Brain microvascular endothelial cell (primary cell): Measurements from ENCODE around the gene SPINDOC.

Experiments used
- DNase-seq: peaks from one replicate; pipeline ENCODE4 v3.0.0-alpha.2; 2020
- H3K27ac ChIP-seq: fragments of 250-450 bp; sonication (Bioruptor Pico); 2 replicates; pipeline ENCODE4 v1.5.1; 2020; ENCODE audit warnings: mild to moderate bottlenecking, moderate library complexity
- H3K27me3 ChIP-seq: fragments of 250-450 bp; sonication (Bioruptor Pico); replicated peaks from 2 replicates; pipeline ENCODE4 v1.5.1; 2020; ENCODE audit warnings: mild to moderate bottlenecking
- H3K36me3 ChIP-seq: fragments of 250-450 bp; sonication (Bioruptor Pico); replicated peaks from 2 replicates; pipeline ENCODE4 v1.5.1; 2020; ENCODE audit warnings: mild to moderate bottlenecking
- H3K4me3 ChIP-seq: 2 replicates; pipeline ENCODE4 v1.5.1; 2011; ENCODE audit warnings: low read depth, mild to moderate bottlenecking, control low read depth, low read length, moderate library complexity
- in situ Hi-C: cut with HindIII; loops from 2 replicates; pipeline ENCODE4 v1.10.0; 2017; ENCODE audit warnings: low sequenced_read_pairs, low pct_ligation_motif_present
- TF ChIP-seq, protein P1 (sequence below): IDR thresholded peaks from 2 replicates; pipeline ENCODE4 v1.5.1; 2011; ENCODE audit warnings: low read depth, mild to moderate bottlenecking, moderate library complexity, low read length, control low read depth, inconsistent platforms; ENCODE audit errors: missing control alignments

SPINDOC gene

DNA sequence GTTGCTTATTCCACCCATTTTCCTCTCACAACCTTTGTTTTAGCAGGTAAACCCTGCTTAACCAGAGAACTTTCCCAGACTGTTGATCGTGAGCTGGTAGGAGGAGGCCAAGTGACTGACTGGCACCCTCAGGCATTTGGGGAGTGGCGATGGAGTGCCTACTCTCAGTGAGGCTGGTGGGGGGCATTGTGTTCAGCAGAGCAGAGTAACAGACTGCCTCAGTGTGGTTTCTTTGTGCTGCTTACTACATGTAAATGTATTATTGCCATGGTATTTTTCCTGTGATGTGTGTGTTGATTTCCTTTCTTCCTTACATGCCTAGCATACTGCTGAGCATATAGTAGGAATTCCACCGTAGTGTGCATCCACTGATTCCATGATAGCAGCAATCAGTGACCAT, 28.3 kb downstream of the SPINDOC start:
- in situ Hi-C loops, result loop anchor here (25.0 kb wide), 1 partner anchor 321 kb away; the partner anchor contains the start of gene MACROD1
- no peak overlapping the region for H3K27ac ChIP-seq
- peak overlapping the region; percentile 92 for H3K4me3 ChIP-seq
- DNase-seq, result no peak
- no peaks in the 10 kb centered on the region for H3K36me3 ChIP-seq
- no peaks in the 10 kb centered on the region for H3K27me3 ChIP-seq
- TF ChIP-seq, protein P1, sequence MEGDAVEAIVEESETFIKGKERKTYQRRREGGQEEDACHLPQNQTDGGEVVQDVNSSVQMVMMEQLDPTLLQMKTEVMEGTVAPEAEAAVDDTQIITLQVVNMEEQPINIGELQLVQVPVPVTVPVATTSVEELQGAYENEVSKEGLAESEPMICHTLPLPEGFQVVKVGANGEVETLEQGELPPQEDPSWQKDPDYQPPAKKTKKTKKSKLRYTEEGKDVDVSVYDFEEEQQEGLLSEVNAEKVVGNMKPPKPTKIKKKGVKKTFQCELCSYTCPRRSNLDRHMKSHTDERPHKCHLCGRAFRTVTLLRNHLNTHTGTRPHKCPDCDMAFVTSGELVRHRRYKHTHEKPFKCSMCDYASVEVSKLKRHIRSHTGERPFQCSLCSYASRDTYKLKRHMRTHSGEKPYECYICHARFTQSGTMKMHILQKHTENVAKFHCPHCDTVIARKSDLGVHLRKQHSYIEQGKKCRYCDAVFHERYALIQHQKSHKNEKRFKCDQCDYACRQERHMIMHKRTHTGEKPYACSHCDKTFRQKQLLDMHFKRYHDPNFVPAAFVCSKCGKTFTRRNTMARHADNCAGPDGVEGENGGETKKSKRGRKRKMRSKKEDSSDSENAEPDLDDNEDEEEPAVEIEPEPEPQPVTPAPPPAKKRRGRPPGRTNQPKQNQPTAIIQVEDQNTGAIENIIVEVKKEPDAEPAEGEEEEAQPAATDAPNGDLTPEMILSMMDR, result no peak

DNA sequence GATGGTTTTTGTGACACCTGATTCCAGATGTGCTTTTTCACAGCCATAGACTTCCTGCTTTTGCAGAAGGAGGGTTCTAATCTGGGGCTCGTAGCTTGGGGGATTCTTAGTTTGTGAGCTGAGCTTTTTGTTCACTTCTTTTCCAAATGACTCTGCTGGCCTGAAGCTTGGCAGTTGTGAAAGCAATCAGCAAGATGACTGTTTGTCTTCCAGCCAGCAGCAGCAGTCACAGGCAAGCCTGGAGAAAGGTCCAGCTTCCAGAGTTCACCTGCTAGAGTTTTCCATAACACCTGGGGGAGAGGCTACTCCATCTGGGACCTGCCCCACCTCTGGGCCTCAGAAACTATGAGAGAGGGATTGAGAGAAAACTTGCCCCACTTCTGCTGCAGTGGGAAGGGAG, 29.8 kb downstream of the SPINDOC start:
- in situ Hi-C loops, result loop anchor here (25.0 kb wide), 1 partner anchor 319 kb away; the partner anchor contains the start of gene MACROD1
- Histone ChIP-seq H3K4me3 (no peak overlapping the region), H3K27me3 (no peaks in the 10 kb centered on the region), H3K27ac (no peak overlapping the region), H3K36me3 (no peaks in the 10 kb centered on the region)
- DNase-seq, result no peak
- TF ChIP-seq, protein P1, result no peak

DNA sequence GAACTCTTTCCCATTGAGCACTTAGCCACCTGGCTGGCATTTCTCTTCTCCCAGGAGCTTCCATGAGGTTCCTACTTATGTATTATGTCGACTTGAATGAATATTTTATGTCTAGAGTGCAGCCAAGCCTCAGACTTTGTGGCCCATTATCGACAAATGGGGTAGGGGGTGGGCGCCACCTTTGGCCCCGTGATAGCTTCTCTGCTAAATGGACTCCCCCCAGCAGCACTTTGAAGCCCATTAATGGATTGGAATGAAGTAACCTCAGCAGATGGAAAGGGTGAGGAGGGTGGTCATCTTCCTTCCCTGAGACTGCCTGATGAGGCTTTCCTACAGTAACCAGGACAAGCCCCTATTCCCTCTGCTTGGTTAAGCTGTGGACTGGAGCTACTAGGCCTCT, 31.6 kb downstream of the SPINDOC start:
- H3K27me3 ChIP-seq, result no peaks in the 10 kb centered on the region
- in situ Hi-C loops, result loop anchor here (25.0 kb wide), 1 partner anchor 317 kb away; the partner anchor contains the start of gene MACROD1
- DNase-seq, result no peak
- H3K36me3 ChIP-seq, result no peaks in the 10 kb centered on the region
- no peak overlapping the region for H3K27ac ChIP-seq
- TF ChIP-seq, protein P1, result no peak
- no peak overlapping the region for H3K4me3 ChIP-seq

DNA sequence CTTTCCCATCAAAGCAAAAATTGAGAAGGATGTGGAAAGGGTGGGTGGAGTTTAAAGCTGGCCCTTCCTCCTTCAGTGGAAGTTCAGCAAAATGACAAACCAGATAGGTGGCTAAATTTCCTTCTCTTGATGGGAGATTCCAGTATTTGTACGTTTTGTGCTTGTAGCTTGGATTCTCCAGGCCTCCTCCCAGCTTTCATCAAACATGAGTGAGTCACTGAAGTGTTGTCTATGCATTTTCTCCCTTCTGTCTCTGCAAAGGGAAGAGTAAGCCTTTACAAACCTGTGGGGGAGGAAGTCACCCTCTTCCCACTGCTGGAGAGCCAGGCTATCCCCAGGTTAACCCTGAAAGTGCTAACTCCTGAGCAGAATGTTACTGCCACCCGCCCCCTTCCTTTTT, 32.0 kb downstream of the SPINDOC start:
- in situ Hi-C loops, result loop anchor here (25.0 kb wide), 1 partner anchor 317 kb away; the partner anchor contains the start of gene MACROD1
- peak; percentile 59 for DNase-seq
- TF ChIP-seq, protein P1, result no peak
- Histone ChIP-seq H3K36me3 (no peaks in the 10 kb centered on the region), H3K27me3 (no peaks in the 10 kb centered on the region), H3K4me3 (no peak overlapping the region), H3K27ac (no peak overlapping the region)

DNA sequence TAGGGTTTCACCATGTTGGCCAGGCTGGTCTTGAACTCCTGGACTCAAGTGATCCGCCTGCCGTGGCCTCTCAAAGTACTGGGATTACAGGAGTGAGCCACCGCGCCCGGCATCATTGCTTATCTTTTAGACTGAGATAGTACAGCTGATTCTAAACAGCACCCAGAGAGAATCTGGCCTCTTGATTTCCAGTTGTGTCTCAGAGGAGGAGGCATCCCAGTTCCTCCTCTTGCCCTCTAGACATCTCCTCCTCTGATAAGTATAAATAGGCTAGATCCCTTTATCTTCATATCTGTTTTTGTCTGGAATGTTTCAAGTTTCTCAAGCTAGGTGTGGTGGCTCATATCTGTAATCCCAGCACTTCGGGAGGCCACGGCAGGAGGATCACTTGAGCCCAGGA, 32.7 kb downstream of the SPINDOC start:
- no peaks in the 10 kb centered on the region for H3K27me3 ChIP-seq
- DNase-seq, result no peak
- TF ChIP-seq, protein P1, result no peak
- no peak overlapping the region for H3K27ac ChIP-seq
- H3K36me3 ChIP-seq, result no peaks in the 10 kb centered on the region
- no peak overlapping the region for H3K4me3 ChIP-seq
- in situ Hi-C loops, result loop anchor here (25.0 kb wide), 1 partner anchor 316 kb away; the partner anchor contains the start of gene MACROD1

DNA sequence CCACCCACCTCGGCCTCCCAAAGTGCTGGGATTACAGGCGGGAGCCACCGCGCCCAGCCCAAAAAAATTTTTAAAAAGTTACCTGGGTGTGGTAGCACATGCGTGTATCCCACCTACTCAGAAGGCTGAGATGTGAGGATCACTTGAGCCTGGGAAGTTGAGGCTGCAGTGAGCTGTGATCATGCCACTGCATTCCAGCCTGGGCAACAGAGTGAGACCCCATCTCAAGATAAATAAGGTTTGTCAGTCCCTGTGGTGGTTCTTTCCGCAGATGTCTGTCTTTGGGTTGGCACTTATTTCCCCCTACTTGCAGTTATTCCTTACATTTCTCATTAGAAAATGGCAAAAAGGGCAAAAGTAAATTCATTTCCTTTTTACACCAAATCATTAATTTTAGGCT, 33.6 kb downstream of the SPINDOC start:
- Histone ChIP-seq H3K27ac (no peak overlapping the region), H3K4me3 (no peak overlapping the region), H3K36me3 (no peaks in the 10 kb centered on the region), H3K27me3 (no peaks in the 10 kb centered on the region)
- TF ChIP-seq, protein P1, result no peak
- no peak for DNase-seq
- in situ Hi-C loops, result loop anchor here (25.0 kb wide), 1 partner anchor 315 kb away; the partner anchor contains the start of gene MACROD1
